Stomach (tissue), 4 donors: ENCODE data around the gene CHM.
"Not testable (repeated sequence)": the region's sequence is repeated elsewhere in the genome, so short reads cannot be mapped to it uniquely, and the experiment has no call there.

Experiments
- CTCF ChIP-seq, 7 experiments: fragments of 450-650 bp in 4 of 7; fragments of 200-600 bp in 3 of 7; sonication (generic) in 3 of 7; IDR thresholded peaks; one replicate each; pipeline ENCODE4 v1.5.1; 2016 to 2019; ENCODE audit warnings: antibody characterized with exemption in 7 of 7, control low read depth in 2 of 7, mild to moderate bottlenecking in 1 of 7
- EP300 ChIP-seq: sonication (generic); formaldehyde crosslinking; IDR thresholded peaks from one replicate; pipeline ENCODE4 v1.6.1; 2017; ENCODE audit warnings: antibody characterized with exemption
- POLR2A ChIP-seq, 4 donors: fragments of 450-650 bp; IDR thresholded peaks; one replicate each; pipeline ENCODE4 v1.6.1; 2016; ENCODE audit warnings: antibody characterized with exemption in 4 of 4, control low read depth in 2 of 4, mild to moderate bottlenecking in 1 of 4, moderate library complexity in 1 of 4

- TF ChIP-seq CTCF (IDR thresholded peaks at IDR 0.05); POLR2A (IDR thresholded peaks at IDR 0.05); EP300: not testable (repeated sequence)
These were observed 75.0 kb downstream of the CHM start for GRCh38 chrX:85972351-85972750.
